ENCODE measurements around the gene IL9R. TPM values are rescaled to one million over a fixed set of nuclear protein-coding genes. Genes with fewer than 3 reads are reported as not detected.
"Not testable (repeated sequence)": the region's sequence is repeated elsewhere in the genome, so short reads cannot be mapped to it uniquely, and the experiment has no call there.

IL9R gene
- total RNA-seq, 1 donor from 2014 or later = 0.16 TPM

GRCh38 chrX:155988859-155989258, 8.6 kb upstream of the IL9R start:
- Mint-ChIP-seq H3K27ac (no peak overlapping the region), H3K36me3 (no peaks in the 10 kb centered on the region), H3K4me1 (no peaks in the 10 kb centered on the region), H3K9me3 (peaks cover 29% of the 10 kb centered on the region), H3K27me3 (ENCODE audit: low read depth) (no peaks in the 10 kb centered on the region), H3K4me3 (no peak overlapping the region)
- no peak for TF ChIP-seq CTCF (IDR thresholded peaks at IDR 0.05; ENCODE audit: unreplicated experiment)
- DNase-seq (ENCODE audit: low spot score in 2 of 2, unreplicated experiment in 2 of 2) = no peak

GRCh38 chrX:155993421-155993820, 4.1 kb upstream of the IL9R start:
- Mint-ChIP-seq H3K36me3 (no peaks in the 10 kb centered on the region), H3K27me3 (ENCODE audit: low read depth) (no peaks in the 10 kb centered on the region), H3K27ac (no peak overlapping the region), H3K4me1 (no peaks in the 10 kb centered on the region), H3K4me3 (no peak overlapping the region), H3K9me3 (peaks cover 34% of the 10 kb centered on the region)
- no peak for TF ChIP-seq CTCF (IDR thresholded peaks at IDR 0.05; ENCODE audit: unreplicated experiment)
- DNase-seq (ENCODE audit: low spot score in 2 of 2, unreplicated experiment in 2 of 2) = no peak

- H3K4me3 Mint-ChIP-seq = no peak overlapping the region
- no peaks in the 10 kb centered on the region for H3K4me1 Mint-ChIP-seq
- no peak for TF ChIP-seq CTCF (IDR thresholded peaks at IDR 0.05; ENCODE audit: unreplicated experiment)
- peaks cover 29% of the 10 kb centered on the region for H3K9me3 Mint-ChIP-seq
- no peak overlapping the region for H3K27ac Mint-ChIP-seq
- no peak for DNase-seq (ENCODE audit: low spot score in 2 of 2, unreplicated experiment in 2 of 2)
- no peaks in the 10 kb centered on the region for H3K27me3 Mint-ChIP-seq (ENCODE audit: low read depth)
- no peaks in the 10 kb centered on the region for H3K36me3 Mint-ChIP-seq
Observed at GRCh38 chrX:155995321-155995875, 2.1 kb upstream of the IL9R start.

GRCh38 chrX:155998116-155998515, 620 bp downstream of the IL9R start:
- peaks cover 18% of the 10 kb centered on the region for H3K9me3 Mint-ChIP-seq
- H3K27ac Mint-ChIP-seq = no peak overlapping the region
- H3K27me3 Mint-ChIP-seq (ENCODE audit: low read depth) = no peaks in the 10 kb centered on the region
- H3K36me3 Mint-ChIP-seq = no peaks in the 10 kb centered on the region
- DNase-seq (ENCODE audit: low spot score in 2 of 2, unreplicated experiment in 2 of 2) = no peak
- no peak overlapping the region for H3K4me3 Mint-ChIP-seq
- no peaks in the 10 kb centered on the region for H3K4me1 Mint-ChIP-seq
- no peak for TF ChIP-seq CTCF (IDR thresholded peaks at IDR 0.05; ENCODE audit: unreplicated experiment)

- Mint-ChIP-seq H3K9me3 (peaks cover 20% of the 10 kb centered on the region), H3K27me3 (ENCODE audit: low read depth) (no peaks in the 10 kb centered on the region), H3K27ac (no peak overlapping the region), H3K4me3 (no peak overlapping the region), H3K4me1 (no peaks in the 10 kb centered on the region), H3K36me3 (no peaks in the 10 kb centered on the region)
- TF ChIP-seq CTCF (IDR thresholded peaks at IDR 0.05; ENCODE audit: unreplicated experiment) = no peak
- no peak for DNase-seq (ENCODE audit: low spot score in 2 of 2, unreplicated experiment in 2 of 2)
Observed at GRCh38 chrX:155998761-155999510, 1.4 kb downstream of the IL9R start.

- H3K4me1 Mint-ChIP-seq = not testable (repeated sequence)
- peaks cover 22% of the 10 kb centered on the region for H3K9me3 Mint-ChIP-seq
Observed at GRCh38 chrX:155999751-156000150, 2.3 kb downstream of the IL9R start.

More at GRCh38 chrX:155999751-156000150, 2.3 kb downstream of the IL9R start:
- H3K27me3 Mint-ChIP-seq (ENCODE audit: low read depth); H3K4me3 Mint-ChIP-seq; H3K27ac Mint-ChIP-seq; DNase-seq (ENCODE audit: low spot score in 2 of 2, unreplicated experiment in 2 of 2); H3K36me3 Mint-ChIP-seq: not testable (repeated sequence)
